HG02588 (cell line): ENCODE results near the gene FCN3.
A peak's percentile ranks its signal among the peaks of the same experiment; 100 is the strongest.
"Not testable (repeated sequence)": the region's sequence is repeated elsewhere in the genome, so short reads cannot be mapped to it uniquely, and the experiment has no call there.

ENCODE experiments used
- ATAC-seq: cut with Tn5 transposase; IDR thresholded peaks from one replicate; pipeline ENCODE4 v1.9.1; 2021; ENCODE audit warnings: mild to moderate bottlenecking, moderate library complexity; ENCODE audit not compliant: unreplicated experiment

The FCN3 gene

GRCh38 chr1:27400082-27400962 lies 25.7 kb upstream of the FCN3 start:
- ATAC-seq = no peak

GRCh38 chr1:27399251-27400025 lies 24.8 kb upstream of the FCN3 start:
- no peak for ATAC-seq

GRCh38 chr1:27398405-27399149 lies 24.0 kb upstream of the FCN3 start:
- no peak for ATAC-seq

DNA sequence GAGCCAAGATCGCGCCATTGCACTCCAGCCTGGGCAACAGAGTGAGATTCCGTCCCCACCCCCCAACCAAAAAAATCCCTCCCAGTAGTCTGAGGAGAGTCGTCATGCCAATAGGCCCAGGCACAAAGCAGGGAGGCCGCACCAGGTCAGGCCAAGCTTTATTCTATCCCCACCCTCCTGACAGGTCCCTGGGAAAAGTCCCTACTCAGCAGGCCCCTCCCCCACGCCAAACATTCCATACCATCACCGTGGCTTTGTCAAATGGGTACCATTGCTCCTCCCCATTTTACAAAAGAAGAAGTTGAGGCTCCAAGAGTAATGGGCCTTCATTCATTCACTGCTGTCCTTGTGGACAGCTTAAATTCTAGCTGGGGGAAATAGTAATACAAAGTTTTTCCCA lies 23.1 kb upstream of the FCN3 start:
- no peak for ATAC-seq

DNA sequence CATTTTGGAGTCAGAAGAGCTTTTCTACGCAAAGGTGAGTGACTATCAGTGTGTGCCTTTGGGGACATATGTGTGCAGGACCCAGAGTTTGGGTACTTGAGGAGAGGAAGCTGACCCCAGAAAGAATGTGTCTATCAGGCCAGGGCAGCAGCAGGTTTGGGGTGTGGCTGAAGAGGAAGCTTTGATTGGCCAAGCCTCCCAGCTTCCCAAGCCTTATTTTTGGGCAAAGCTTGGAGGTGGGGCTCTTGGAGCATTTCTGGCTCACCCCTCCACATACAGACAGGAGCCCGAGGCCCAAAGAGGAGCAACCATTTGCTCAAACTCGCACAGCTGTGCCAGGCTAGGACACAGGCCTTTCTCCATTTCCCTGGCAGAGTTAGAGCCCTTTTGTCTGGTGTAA lies 22.5 kb upstream of the FCN3 start:
- no peak for ATAC-seq

- ATAC-seq = no peak
These were observed 21.0 kb upstream of the FCN3 start for GRCh38 chr1:27395441-27396195.

- ATAC-seq = no peak
These were observed 20.3 kb upstream of the FCN3 start for GRCh38 chr1:27394925-27395324.

GRCh38 chr1:27394282-27394658 lies 19.6 kb upstream of the FCN3 start:
- ATAC-seq = no peak

- ATAC-seq = no peak
These were observed 19.1 kb upstream of the FCN3 start for GRCh38 chr1:27393641-27394281.

DNA sequence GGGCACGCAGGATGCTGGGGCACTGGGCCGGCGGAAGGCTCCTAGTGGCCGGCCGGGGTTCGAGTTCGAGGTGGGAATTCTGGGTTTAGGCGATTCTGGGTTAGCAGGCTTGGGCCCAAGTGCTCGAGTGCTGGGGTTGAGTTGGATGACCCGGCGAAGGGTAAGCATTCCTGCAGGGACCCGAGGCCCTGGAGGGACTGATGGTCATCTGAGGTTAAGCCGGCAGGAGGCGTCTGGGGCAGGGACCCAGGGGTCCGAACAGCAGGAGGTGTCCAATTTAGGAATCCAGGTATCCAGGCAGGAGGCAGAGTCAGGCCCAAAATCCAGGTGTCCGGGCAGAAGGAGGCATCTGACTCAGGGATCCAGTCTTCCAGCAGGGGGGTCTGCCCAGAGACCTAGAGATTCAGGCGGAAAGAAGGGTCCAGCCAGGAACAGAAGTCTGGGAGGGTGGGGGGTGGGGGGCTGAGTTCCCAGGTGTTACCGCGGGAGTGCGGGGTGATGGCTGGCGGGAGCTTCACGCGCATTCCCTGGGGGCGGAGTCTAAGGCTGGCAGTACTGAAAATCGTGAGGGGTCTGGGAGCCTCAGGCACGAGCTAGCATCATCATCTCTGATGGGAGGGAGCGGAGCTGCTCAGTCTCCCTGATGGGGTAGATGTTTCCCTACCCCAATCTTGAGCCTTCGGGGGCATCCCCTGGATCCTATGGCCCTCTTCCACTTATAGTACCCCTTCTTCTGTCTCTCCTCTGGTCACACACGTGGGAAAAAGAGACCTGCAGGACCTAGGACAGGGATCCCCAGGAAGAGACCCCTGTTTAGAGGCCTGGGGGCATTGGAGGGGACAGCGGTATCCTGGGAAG lies 18.4 kb upstream of the FCN3 start:
- ATAC-seq = no peak

DNA sequence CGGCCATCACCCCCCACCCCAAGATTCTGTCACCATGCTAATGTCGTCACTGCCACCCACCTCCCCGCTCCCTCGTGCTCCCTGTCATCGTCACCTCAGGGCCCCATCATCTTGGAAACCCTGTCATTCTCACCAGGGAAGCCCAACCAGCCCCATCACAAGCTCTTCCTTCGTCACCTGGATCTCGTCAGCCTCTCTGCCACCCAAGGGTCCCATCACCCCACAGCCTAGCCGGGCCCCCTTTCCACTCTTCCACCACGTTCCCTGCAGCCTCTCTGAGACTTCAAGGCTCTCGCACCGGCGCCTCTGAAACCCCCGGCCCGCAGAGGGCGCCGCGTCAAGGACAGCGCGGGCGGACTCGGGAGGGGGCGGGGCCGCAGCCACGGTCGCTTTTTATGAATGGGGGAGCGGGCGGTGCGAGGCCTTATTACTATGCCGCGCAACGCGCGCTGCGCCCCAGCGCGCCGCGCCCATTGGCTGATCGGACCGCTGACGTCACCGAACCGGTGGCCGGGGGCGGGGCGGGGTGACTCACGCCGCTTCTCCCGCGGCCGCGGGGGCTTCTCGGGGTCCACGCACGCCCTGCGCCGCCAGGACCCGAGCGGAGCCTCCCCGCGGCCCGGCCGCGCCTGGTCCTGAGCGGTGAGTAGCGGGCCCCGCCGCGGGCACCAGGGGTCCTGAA lies 17.6 kb upstream of the FCN3 start, which contains the start of gene GPR3:
Gene GPR3, plus strand, starts transcription at position 527 of the 682 bp plus-strand sequence. CDS start 1,177 bp downstream, outside the sequence.
- ATAC-seq = peak; percentile 77

DNA sequence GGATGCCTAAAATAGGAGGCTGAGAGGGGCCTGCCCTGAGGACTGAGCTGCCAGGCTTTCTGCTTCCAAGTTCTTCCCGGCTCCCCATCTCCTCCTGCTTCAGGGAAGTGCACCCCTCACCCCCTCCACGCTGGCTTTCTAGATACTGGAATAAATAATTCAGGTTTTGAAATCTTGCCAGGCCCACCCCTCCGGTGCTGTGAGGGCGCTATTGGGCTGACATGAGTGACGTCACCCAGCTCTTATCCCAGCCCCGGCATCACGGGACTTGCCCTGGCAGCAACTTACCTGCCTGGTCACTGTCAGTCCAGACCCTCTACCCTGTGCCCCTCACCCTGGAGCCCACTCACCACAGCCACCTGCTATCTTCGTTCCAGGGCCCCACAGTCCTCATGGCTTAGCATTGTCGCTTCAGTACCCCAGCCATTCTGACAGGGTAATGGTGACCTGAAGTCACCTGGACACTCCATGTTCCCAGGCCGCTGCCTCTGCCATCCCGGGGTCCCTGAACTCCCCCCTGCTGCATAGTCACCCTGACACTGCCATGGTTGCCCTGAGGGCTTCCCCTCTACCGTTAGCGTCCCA lies 17.0 kb upstream of the FCN3 start:
- ATAC-seq = no peak

DNA sequence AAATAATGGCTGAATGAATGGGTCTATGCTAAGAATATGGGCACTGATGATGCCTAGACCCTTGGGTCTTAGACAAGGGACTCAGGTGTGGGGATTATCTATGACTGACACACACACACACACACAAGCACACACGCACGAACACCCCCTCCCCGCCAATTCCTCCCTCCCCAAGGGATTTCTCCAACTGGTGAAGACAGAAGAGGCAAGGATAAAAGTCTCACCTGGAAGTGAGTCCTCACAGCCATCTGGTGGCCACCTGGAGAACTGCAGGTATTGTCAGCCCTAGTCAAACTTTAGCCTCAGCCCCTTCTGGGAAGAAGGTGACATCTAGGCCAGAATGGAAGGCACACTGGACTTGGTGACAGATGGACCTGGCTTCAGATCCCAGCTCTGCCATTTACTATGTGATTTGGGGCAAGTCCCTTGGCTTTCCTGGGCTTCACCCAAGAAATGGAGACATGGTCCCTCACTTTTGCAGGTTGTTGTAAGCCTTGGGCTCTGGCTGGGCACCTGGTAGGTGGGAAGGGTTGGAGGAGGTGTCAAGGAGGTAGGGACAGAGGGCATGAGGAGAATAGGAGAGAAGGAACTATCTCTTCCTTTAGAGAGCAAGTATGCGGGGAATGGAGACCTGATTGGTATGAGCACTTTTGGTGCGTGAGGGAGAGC lies 13.8 kb upstream of the FCN3 start:
- no peak for ATAC-seq

GRCh38 chr1:27384797-27385196 lies 10.2 kb upstream of the FCN3 start:
- not testable (repeated sequence) for ATAC-seq

GRCh38 chr1:27383661-27384060 lies 9.0 kb upstream of the FCN3 start:
- ATAC-seq = no peak

DNA sequence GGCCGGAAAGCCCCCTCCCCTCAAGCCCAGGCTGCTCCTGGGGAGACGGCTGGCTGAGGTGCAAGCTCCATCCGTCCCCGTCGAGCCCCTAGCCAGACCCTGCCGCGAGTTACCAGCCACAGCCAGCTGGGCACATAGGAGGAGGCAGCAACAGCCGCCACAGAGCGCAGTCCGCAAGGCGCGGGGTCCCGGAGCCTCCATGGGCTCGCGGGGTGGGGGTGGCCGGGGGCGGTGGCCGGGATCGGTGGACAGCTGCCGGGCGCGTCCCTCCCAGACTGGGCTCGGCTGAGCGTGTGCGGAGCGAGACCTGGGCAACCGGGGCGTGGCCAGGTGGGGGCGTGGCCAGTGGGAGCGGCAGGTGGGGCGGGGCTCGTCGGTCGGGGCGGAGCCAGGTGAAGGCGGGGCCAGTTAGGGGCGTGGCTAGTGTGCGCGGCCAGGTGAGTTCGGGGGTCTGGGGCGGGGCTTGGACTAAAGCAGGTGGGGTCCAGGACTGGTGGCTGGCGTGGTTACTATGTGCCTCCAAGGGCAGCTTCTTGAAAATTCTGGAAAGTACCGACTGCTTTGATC lies 8.5 kb upstream of the FCN3 start, which contains the start of gene CD164L2:
Gene CD164L2, minus strand, starts transcription at position 295 of the 567 bp plus-strand sequence. Its CDS starts 94 bp downstream, at position 201.
- ATAC-seq = no peak
